Fibroblast of lung (primary cell): ENCODE results near the gene ZNF800. TPM values are rescaled to one million over a fixed set of nuclear protein-coding genes. Genes with fewer than 3 reads are reported as not detected.

ENCODE experiments used
- DNase-seq, 2 donors: peaks; one replicate each; pipeline versions ENCODE4 v3.0.0 to v3.0.0-alpha.2; 2010; ENCODE audit warnings: low read depth in 2 of 2
- H2AFZ ChIP-seq: 2 replicates; pipeline ENCODE4 v1.5.1; 2012; ENCODE audit warnings: low read length, control low read depth, inconsistent platforms
- H3K27ac ChIP-seq: 2 replicates; pipeline ENCODE4 v1.5.1; 2011; ENCODE audit warnings: low read length, control low read depth; ENCODE audit not compliant: insufficient read depth
- H3K27me3 ChIP-seq: 2 replicates; pipeline ENCODE4 v1.5.1; 2011; ENCODE audit warnings: mild to moderate bottlenecking, low read length; ENCODE audit not compliant: control insufficient read depth, insufficient read depth
- H3K36me3 ChIP-seq: 2 replicates; pipeline ENCODE4 v1.5.1; 2011; ENCODE audit warnings: low read length; ENCODE audit not compliant: control insufficient read depth, insufficient read depth
- H3K4me1 ChIP-seq: 2 replicates; pipeline ENCODE4 v1.5.1; 2011; ENCODE audit warnings: low read length; ENCODE audit not compliant: control insufficient read depth, insufficient read depth; ENCODE audit errors: extremely low read depth
- H3K4me2 ChIP-seq: 2 replicates; pipeline ENCODE4 v1.5.1; 2011; ENCODE audit warnings: low read length, control low read depth; ENCODE audit not compliant: insufficient read depth; ENCODE audit errors: extremely low read depth
- H3K4me3 ChIP-seq, 4 experiments: fragments of 200-600 bp in 1 of 4; sonication (generic) in 1 of 4; replicated peaks in 1 of 4; 2 replicates each; pipeline ENCODE4 v1.5.1; 2011 to 2016; ENCODE audit warnings: low read length in 4 of 4, low read depth in 3 of 4, mild to moderate bottlenecking in 3 of 4, control low read depth in 2 of 4, inconsistent platforms in 1 of 4, mixed read lengths in 1 of 4; ENCODE audit not compliant: insufficient read depth in 1 of 4; ENCODE audit errors: control extremely low read depth in 1 of 4
- H3K79me2 ChIP-seq: 2 replicates; pipeline ENCODE4 v1.5.1; 2012; ENCODE audit warnings: mild to moderate bottlenecking, low read length, inconsistent platforms; ENCODE audit not compliant: control insufficient read depth, insufficient read depth
- H3K9ac ChIP-seq: 2 replicates; pipeline ENCODE4 v1.5.1; 2011; ENCODE audit warnings: mild to moderate bottlenecking, low read length, control low read depth; ENCODE audit not compliant: insufficient read depth
- H3K9me3 ChIP-seq: 2 replicates; pipeline ENCODE4 v1.5.1; 2012; ENCODE audit warnings: low read depth, low read length; ENCODE audit not compliant: control insufficient read depth, insufficient read depth
- H4K20me1 ChIP-seq: 2 replicates; pipeline ENCODE4 v1.5.1; 2011; ENCODE audit warnings: low read length; ENCODE audit not compliant: control insufficient read depth, insufficient read depth; ENCODE audit errors: extremely low read depth
- EZH2 ChIP-seq: IDR thresholded peaks from 2 replicates; pipeline ENCODE4 v1.5.1; 2012; ENCODE audit warnings: low read length, control low read depth, mild to moderate bottlenecking; ENCODE audit errors: missing control alignments
- polyA plus RNA-seq, 2 donors: library from polyadenylated mRNA; depleted of rRNA in 1 of 2; stranded (reverse) in 1 of 2; unstranded in 1 of 2; fragments of >200 nt; gene quantifications; 2 replicates each; pipeline ENCODE4 v1.2.1, GENCODE V29; 2011 to 2012; ENCODE audit warnings: missing spikeins in 1 of 2
- total RNA-seq: library from RNA; depleted of rRNA; stranded (reverse); fragments of >200 nt; gene quantifications from 2 replicates; pipeline ENCODE4 v1.2.1, GENCODE V29; 2014
- TF ChIP-seq, protein P1 (sequence below), 2 donors: IDR thresholded peaks in 1 of 2; conservative IDR thresholded peaks in 1 of 2; 1 replicate in 1 of 2; 2 replicates in 1 of 2; pipeline ENCODE4 v1.5.1; 2011 to 2012; ENCODE audit warnings: low read length in 2 of 2, control low read depth in 1 of 2, inconsistent platforms in 1 of 2, low read depth in 1 of 2, mild to moderate bottlenecking in 1 of 2

The ZNF800 gene
- total and polyA plus RNA-seq, 2 donors (not counting 1 experiment from before 2014, with no cell fraction given), result 12.4 to 16.6 TPM

DNA sequence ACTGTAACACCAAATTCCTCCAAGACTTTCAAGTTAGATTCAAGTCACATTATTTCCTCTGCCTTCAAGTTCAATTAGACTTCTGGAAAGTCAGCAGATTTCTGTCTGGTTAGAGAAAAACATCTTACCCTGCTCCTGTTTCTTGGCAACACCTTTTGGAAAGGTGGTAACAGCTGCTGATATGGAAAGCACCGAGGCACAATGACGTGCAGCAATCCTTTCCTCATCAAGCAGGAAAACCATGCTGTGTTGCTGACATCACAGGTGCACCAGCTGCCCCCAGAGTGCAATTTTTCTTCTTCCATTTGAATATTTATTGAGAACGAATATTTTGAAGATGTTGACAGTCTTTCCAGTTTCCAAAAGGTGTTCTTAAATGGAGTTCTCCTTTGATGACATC lies 41.9 kb downstream of the ZNF800 start:
- DNase-seq, result no peak
- no peaks in the 10 kb centered on the region for H3K36me3 ChIP-seq
- H3K27me3 ChIP-seq, result no peaks in the 10 kb centered on the region
- H3K4me3 ChIP-seq, result no peak overlapping the region
- no peak overlapping the region for H2AFZ ChIP-seq
- no peak overlapping the region for H3K9ac ChIP-seq
- H3K27ac ChIP-seq, result no peak overlapping the region
- TF ChIP-seq EZH2, result no peak
- TF ChIP-seq, protein P1, sequence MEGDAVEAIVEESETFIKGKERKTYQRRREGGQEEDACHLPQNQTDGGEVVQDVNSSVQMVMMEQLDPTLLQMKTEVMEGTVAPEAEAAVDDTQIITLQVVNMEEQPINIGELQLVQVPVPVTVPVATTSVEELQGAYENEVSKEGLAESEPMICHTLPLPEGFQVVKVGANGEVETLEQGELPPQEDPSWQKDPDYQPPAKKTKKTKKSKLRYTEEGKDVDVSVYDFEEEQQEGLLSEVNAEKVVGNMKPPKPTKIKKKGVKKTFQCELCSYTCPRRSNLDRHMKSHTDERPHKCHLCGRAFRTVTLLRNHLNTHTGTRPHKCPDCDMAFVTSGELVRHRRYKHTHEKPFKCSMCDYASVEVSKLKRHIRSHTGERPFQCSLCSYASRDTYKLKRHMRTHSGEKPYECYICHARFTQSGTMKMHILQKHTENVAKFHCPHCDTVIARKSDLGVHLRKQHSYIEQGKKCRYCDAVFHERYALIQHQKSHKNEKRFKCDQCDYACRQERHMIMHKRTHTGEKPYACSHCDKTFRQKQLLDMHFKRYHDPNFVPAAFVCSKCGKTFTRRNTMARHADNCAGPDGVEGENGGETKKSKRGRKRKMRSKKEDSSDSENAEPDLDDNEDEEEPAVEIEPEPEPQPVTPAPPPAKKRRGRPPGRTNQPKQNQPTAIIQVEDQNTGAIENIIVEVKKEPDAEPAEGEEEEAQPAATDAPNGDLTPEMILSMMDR (conservative IDR thresholded peaks at IDR 0.05 in 1 of 2, IDR thresholded peaks at IDR 0.05 in 1 of 2; ENCODE audit: low read depth in 1 of 2, low read length in 2 of 2), result no peak
- H3K4me1 ChIP-seq, result no peaks in the 10 kb centered on the region
- no peaks in the 10 kb centered on the region for H3K9me3 ChIP-seq
- H4K20me1 ChIP-seq, result no peaks in the 10 kb centered on the region
- H3K79me2 ChIP-seq, result no peaks in the 10 kb centered on the region
- no peak overlapping the region for H3K4me2 ChIP-seq

GRCh38 chr7:127349881-127350280 lies 42.6 kb downstream of the ZNF800 start:
- H3K4me3 ChIP-seq, result no peak overlapping the region
- H3K36me3 ChIP-seq, result no peaks in the 10 kb centered on the region
- TF ChIP-seq, protein P1 (conservative IDR thresholded peaks at IDR 0.05 in 1 of 2, IDR thresholded peaks at IDR 0.05 in 1 of 2; ENCODE audit: low read depth in 1 of 2, low read length in 2 of 2), result no peak
- TF ChIP-seq EZH2, result no peak

DNA sequence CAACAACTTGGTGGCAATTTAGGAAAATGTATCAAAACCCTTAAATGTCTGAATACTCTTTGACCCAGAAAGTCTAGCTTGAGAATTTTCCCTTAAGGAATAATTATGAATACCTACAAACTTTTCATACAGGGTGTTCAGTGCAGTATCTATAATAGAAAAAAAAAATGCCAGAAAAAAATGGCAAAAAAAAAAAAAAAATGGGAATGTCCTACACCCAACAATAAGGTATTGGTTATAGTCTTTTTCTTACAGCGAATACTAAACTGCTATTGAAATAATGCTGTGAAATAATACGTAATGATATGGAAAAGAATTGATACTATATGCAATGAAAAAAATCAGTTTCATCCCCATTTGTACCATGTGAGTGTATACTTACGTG lies 44.3 kb downstream of the ZNF800 start:
- Histone ChIP-seq H3K4me3 (peak overlapping the region in 3 of 4 experiments; percentile 33 to 48 (median 45)), H3K36me3 (no peaks in the 10 kb centered on the region), H3K4me1 (no peaks in the 10 kb centered on the region), H3K27me3 (no peaks in the 10 kb centered on the region), H3K4me2 (peak overlapping the region; percentile 87), H3K27ac (no peak overlapping the region), H3K79me2 (no peaks in the 10 kb centered on the region), H3K9me3 (no peaks in the 10 kb centered on the region), H2AFZ (peak overlapping the region; percentile 42), H3K9ac (no peak overlapping the region), H4K20me1 (no peaks in the 10 kb centered on the region)
- no peak for TF ChIP-seq EZH2
- TF ChIP-seq, protein P1 (conservative IDR thresholded peaks at IDR 0.05 in 1 of 2, IDR thresholded peaks at IDR 0.05 in 1 of 2; ENCODE audit: low read depth in 1 of 2, low read length in 2 of 2), result no peak
- no peak for DNase-seq

More at GRCh38 chr7:127349881-127350280, 42.6 kb downstream of the ZNF800 start:
- no peak for DNase-seq
- Histone ChIP-seq H2AFZ (no peak overlapping the region), H3K4me1 (no peaks in the 10 kb centered on the region), H4K20me1 (no peaks in the 10 kb centered on the region), H3K27ac (no peak overlapping the region), H3K4me2 (no peak overlapping the region), H3K79me2 (no peaks in the 10 kb centered on the region), H3K9me3 (no peaks in the 10 kb centered on the region), H3K27me3 (no peaks in the 10 kb centered on the region), H3K9ac (no peak overlapping the region)
